GM20431 (cell line): Measurements from ENCODE around the gene EXT2.

Experiments
- in situ Hi-C: fragments of 300-500 bp; cut with MseI, MboI; formaldehyde crosslinking; loops from one replicate; pipeline ENCODE4 v1.15.0; 2020; ENCODE audit warnings: low sequenced_read_pairs; ENCODE audit not compliant: unreplicated experiment

EXT2 gene

GRCh38 chr11:44157019-44157418, 61.5 kb downstream of the EXT2 start:
- in situ Hi-C loops: no loop called here

GRCh38 chr11:44158384-44158783, 62.9 kb downstream of the EXT2 start:
- in situ Hi-C loops: no loop called here

- in situ Hi-C loops: no loop called here
Observed at GRCh38 chr11:44159848-44160721, 64.6 kb downstream of the EXT2 start.

DNA sequence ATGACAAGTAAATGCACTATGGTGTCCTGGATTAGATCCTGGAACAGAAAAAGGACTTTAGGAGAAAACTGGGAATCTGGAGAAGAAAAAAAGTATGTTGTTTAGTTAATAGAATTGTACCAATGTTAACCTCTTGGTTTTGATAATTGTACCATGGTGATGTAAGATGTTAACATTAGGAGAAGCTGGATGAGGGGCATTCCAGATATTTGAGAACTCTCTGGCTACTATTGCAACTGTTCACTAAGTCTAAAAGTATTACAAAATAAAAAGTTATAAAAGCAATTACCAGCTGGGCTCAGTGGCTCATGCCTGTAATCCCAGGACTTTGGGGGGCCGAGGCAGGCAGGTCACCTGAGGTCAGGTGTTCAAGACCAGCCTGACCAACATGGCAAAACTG, 66.5 kb downstream of the EXT2 start:
- in situ Hi-C loops: no loop called here

DNA sequence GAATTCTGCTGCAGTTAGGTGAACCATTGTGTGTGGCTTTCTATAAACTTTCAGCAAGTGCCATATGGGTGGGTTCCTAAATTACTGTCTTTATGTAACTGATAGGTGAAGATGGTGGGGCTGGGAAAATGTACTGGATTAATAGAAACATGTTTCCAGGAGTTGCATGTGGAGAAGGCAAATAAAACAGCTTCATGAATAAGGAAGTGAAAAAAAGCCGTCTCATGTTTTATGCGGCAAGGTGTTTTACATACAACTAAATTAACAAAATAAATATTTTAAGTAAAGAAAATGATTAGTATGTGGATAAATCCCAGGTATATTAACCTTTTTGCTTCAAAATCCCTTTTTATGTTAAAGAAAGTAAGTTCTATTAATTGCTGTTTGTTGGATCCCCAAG, 67.2 kb downstream of the EXT2 start:
- in situ Hi-C loops: no loop called here

DNA sequence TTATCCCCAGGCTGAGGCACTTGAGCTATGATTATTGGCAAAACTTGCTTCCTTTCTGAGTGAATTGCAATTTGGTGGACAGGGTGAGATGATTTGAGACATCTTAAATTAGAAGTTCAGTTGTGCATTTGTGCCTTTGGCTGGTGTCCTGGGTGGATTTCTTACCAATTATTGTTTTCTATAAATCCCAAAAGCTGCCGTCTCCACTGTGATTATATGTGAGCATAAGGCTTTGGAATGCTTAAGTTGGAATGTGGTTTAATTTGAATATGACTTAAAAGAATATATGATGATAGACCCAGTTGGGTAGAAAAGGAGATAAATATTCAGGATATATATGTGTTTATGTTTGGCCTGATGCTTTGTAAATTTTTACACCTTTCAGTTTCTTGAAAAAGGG, 70.0 kb downstream of the EXT2 start:
- in situ Hi-C loops: no loop called here

DNA sequence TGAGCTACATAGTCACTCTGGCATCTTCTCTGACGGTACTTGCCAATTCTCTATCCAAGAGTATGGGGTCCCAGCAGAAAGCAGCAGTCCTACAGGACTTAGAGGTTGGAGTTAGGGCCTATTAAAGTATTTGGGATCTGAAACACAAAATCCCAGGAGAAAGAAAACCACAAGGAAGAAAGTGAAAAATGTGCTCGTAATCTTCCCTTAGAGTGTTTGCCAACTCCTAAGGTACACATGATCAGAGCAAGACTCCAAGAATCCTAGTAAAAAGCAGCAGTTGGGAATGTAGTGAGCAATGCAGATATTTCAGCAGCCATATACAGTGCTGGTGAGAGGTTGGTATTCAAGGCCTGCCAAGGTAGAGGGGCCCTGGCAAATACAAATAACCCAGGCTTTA, 71.6 kb downstream of the EXT2 start:
- in situ Hi-C loops: no loop called here

DNA sequence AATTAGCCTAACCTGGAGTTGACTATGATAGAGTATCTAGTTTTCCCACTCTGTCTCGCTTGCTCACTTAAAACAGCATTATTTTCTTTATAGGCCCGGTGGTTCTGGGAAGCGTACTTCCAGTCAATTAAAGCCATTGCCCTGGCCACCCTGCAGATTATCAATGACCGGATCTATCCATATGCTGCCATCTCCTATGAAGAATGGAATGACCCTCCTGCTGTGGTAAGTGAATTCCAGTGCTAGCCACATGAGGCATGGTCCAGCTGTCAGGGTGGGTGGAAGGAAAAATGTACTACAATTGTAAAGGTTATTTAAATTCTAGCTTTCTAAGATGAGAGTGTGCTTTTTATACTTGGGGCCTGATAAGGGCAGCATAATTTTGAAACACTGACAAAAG, 76.0 kb downstream of the EXT2 start:
- in situ Hi-C loops: no loop called here

DNA sequence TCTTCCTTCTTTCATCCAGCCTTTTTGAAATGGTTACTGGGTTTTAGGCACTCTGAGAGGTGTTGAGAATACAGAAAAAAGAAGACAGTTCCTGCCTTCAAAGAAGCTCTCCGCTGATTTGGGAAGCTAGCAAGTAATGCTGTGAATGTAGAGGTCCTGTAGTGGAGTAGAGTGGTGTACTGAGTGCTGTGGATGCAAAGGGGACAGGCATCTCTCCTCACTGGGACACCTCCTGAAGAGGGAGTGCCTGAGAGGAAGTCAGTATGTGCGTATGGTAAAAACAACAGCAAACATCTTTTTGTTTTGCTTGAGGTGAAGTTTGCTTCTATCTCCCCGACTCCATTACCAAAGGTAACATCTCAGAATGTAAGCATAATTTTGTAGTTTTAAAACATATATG, 77.5 kb downstream of the EXT2 start:
- in situ Hi-C loops: no loop called here

GRCh38 chr11:44174842-44175241, 79.4 kb downstream of the EXT2 start:
- in situ Hi-C loops: no loop called here

DNA sequence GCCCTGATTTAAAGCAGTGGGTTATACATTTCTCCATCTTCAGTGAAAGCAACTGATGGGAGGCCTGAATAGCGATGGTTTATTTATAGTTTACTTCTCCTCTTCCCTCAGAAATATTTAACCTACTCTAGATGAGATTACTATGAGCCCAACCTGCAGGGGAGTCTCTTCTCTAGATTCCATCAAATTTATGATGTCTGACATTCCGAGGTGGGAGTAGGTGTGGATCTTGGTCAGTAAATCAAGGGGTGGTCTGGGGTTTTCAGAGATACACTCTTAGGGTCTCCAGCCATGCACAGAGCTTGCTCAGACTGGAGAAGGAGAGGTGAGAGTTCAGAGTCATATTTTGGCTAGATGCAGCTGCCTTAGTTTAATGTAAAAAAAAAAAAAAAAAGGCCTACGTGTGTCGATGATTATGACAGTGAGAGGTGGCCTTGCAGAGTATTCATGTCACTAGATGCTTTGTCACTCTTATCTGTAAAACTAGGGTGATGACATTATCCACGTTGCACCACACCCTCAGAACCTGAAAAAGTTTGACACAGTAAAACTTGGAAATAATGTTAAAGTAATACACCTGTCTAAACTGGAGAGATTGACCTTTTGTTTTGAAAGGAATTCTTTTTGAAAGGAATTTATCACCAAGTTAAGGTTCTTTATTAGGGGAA, 81.2 kb downstream of the EXT2 start:
- in situ Hi-C loops: no loop called here

DNA sequence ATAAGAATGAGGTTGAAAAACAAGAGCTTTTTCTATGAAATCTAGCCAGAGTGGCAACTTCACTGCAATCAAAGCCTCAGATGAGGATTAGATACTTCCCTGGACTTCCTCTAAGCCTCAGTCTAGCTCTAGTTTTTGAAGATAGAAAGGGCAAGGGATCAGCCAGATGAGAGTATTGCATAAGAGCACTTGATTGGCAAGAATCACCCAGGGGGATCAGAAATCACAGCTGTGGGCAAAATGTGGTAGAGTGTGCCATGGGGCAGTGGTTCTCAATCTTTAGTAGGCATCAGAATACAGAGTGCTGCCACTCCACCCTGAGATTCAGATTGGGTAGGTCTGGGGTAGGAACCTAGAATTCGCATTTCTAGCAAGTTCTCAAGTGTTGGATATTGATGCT, 82.4 kb downstream of the EXT2 start:
- in situ Hi-C loops: no loop called here

- in situ Hi-C loops: no loop called here
Observed at GRCh38 chr11:44178381-44178780, 82.9 kb downstream of the EXT2 start.

DNA sequence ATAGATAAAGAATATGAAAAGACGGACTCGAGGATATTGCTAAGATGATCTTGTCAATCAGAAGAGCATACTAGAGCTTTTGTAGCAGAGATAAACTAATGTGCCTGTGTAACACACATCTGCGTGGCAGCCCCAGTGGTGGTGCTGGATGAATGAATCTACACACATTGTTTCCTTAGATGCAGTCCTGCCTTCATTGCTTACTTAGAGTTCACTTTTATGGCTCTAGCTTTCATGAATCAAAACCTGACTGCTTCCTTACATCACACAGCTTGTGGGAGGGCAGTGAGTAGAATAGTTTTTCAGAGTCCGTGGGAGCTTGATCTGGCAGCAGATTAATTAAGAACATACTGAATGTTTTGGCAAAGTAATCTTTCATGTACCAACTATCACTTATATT, 83.7 kb downstream of the EXT2 start:
- in situ Hi-C loops: no loop called here

DNA sequence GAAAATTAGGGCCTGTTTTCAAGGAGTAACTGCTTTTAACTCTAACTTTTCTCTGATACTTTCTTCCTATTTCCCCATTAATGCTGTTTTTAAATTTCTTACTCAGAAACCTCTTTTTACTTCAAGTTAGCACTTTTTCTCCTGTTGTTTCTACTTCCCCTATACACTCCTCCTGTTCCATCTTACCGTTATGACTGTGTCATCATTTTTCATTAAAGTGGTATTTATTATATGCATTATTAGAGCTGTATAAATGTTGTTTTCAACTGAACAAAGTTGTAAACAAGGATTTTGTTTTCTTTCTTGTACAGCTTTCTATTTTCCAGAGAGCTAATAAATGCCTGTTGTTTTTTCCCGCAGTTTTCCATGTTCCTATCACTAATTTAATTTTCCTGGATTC, 84.6 kb downstream of the EXT2 start:
- in situ Hi-C loops: no loop called here

DNA sequence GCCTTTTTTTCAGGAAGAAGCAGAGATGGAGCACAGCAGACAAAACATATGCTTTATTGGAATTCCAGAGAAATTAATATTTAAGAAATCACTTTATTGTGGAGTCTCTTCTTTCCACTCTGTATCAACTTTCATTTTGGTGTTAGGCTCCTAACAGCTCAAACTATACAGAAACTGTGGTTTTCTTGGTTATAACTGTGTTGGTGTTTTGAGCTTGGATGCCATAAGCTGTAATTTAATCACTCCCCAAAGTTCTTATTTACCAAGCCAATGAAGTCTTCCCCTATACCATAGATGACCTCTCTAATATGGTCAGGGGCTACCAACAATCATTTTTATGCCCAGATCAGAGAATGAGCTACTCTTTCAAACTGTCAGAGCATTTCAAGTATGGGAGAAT, 90.0 kb downstream of the EXT2 start:
- in situ Hi-C loops: no loop called here

- in situ Hi-C loops: no loop called here
Observed at GRCh38 chr11:44186321-44186930, 90.9 kb downstream of the EXT2 start.

GRCh38 chr11:44188643-44189042, 93.2 kb downstream of the EXT2 start:
- in situ Hi-C loops: no loop called here

DNA sequence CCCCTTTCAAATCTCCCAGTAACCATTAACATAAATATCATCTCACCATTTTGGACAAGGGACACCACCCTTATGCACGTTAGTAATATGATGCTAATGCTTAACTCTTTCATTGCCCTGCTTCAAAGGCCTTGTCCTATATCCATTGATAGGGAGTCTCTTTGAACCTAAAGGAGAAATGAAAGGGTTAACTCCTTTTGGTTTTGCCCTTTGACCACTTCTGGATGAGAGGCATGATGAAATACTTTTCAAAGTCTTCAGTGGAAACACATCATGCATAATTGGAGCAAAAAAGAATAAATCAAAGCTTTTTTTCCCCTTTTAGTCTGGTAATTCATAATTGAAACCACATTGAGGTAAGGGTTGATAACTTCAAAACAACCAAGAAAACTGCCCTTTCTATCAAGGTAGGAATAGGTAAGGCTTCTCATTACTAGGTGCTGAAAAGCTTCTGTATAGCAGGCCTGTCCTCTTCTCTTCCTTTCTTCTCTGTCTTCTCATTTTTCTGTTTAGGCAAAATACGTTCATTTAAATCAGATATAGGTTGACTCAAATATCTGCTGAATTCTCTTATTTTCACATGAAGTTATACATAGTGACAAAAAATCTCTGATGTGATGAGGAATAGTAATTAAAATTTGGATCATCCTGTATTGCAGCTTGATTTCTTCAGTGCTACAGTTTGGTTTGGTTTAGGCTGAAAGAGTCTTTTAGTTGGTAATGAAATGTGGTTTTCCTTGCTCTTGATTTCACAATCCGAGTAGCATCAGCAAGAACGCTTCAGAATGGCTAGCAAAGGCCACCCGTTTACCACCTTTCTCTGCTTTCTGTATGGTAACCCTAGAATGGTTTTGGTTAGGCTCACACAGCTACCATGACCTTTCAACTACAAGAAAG, 94.8 kb downstream of the EXT2 start:
- in situ Hi-C loops: no loop called here

- in situ Hi-C loops: no loop called here
Observed at GRCh38 chr11:44190883-44191230, 95.4 kb downstream of the EXT2 start.
